Neural cell (in vitro differentiated cells): Measurements from ENCODE around the gene TMEM30B. TPM values are rescaled to one million over a fixed set of nuclear protein-coding genes. Genes with fewer than 3 reads are reported as not detected.

Source experiments
- H2AFZ ChIP-seq: fragments of 200-600, 300-800 bp; sonication (generic), shearing (Covaris generic); 2 replicates; pipeline ENCODE4 v1.6.0; 2014; ENCODE audit warnings: low read depth, mild to moderate bottlenecking, antibody characterized with exemption, low read length, moderate library complexity
- H3F3A ChIP-seq: fragments of 200-600 bp; shearing (Covaris generic); 2 replicates; pipeline ENCODE4 v1.6.1; 2016; ENCODE audit warnings: mild to moderate bottlenecking, moderate library complexity, mixed read lengths, antibody characterized with exemption, low read length; ENCODE audit not compliant: insufficient read depth, poor library complexity, severe bottlenecking
- H3K27ac ChIP-seq: fragments of 200-600, 300-800 bp; sonication (generic), shearing (Covaris generic); 2 replicates; pipeline ENCODE4 v1.5.1; 2014; ENCODE audit warnings: mild to moderate bottlenecking, low read length, moderate library complexity
- H3K27me3 ChIP-seq: fragments of 300-800, 200-600 bp; sonication (generic), shearing (Covaris generic); 2 replicates; pipeline ENCODE4 v1.6.0; 2014; ENCODE audit warnings: mild to moderate bottlenecking, low read depth, low read length, moderate library complexity; ENCODE audit not compliant: insufficient read depth
- H3K36me3 ChIP-seq: fragments of 300-800, 200-600 bp; sonication (generic), shearing (Covaris generic); 2 replicates; pipeline ENCODE4 v1.5.1; 2014; ENCODE audit warnings: mild to moderate bottlenecking, antibody characterized with exemption, low read length, moderate library complexity; ENCODE audit not compliant: insufficient read depth
- H3K4me2 ChIP-seq: fragments of 300-800, 200-600 bp; sonication (generic), shearing (Covaris generic); 2 replicates; pipeline ENCODE4 v1.6.0; 2014; ENCODE audit warnings: mild to moderate bottlenecking, low read length
- H3K4me3 ChIP-seq: fragments of 300-800, 200-600 bp; sonication (generic), shearing (Covaris generic); 2 replicates; pipeline ENCODE4 v1.5.1; 2014; ENCODE audit warnings: mild to moderate bottlenecking, low read length, moderate library complexity
- H3K79me2 ChIP-seq: fragments of 200-600 bp; shearing (Covaris generic); replicated peaks from 2 replicates; pipeline ENCODE4 v1.6.0; 2014; ENCODE audit warnings: mild to moderate bottlenecking, low read length, moderate library complexity; ENCODE audit not compliant: insufficient read depth
- H3K9ac ChIP-seq: fragments of 300-800, 200-600 bp; sonication (generic), shearing (Covaris generic); 2 replicates; pipeline ENCODE4 v1.6.1; 2016; ENCODE audit warnings: mild to moderate bottlenecking, low read length, mixed read lengths
- H3K9me2 ChIP-seq: fragments of 200-600 bp; shearing (Covaris generic); 2 replicates; pipeline ENCODE4 v1.6.1; 2016; ENCODE audit warnings: mild to moderate bottlenecking, low read length, mixed read lengths; ENCODE audit not compliant: insufficient read depth
- H3K9me3 ChIP-seq: fragments of 200-600, 300-800 bp; sonication (generic), shearing (Covaris generic); 2 replicates; pipeline ENCODE4 v1.6.1; 2016; ENCODE audit warnings: mild to moderate bottlenecking, mixed run types, low read length, moderate library complexity, mixed read lengths
- H4K20me1 ChIP-seq: fragments of 200-600 bp; shearing (Covaris generic); 2 replicates; pipeline ENCODE4 v1.6.1; 2016; ENCODE audit warnings: mild to moderate bottlenecking, mixed run types; ENCODE audit not compliant: insufficient read depth
- CTCF ChIP-seq: fragments of 450-650 bp; IDR thresholded peaks from 2 replicates; pipeline ENCODE4 v1.5.1; 2014; ENCODE audit warnings: antibody characterized with exemption, mild to moderate bottlenecking, moderate library complexity; ENCODE audit not compliant: poor library complexity, severe bottlenecking
- EP300 ChIP-seq: fragments of 450-650 bp; conservative IDR thresholded peaks from 2 replicates; pipeline ENCODE4 v1.6.1; 2014; ENCODE audit warnings: antibody characterized with exemption, mild to moderate bottlenecking, moderate library complexity; ENCODE audit not compliant: poor library complexity, severe bottlenecking
- EZH2 ChIP-seq: fragments of 200-600, 300-800 bp; shearing (Covaris generic), sonication (generic); IDR thresholded peaks from 2 replicates; pipeline ENCODE4 v1.6.1; 2014; ENCODE audit warnings: antibody characterized with exemption, low read length, borderline replicate concordance, mild to moderate bottlenecking; ENCODE audit not compliant: insufficient read depth, poor library complexity, severe bottlenecking
- MXI1 ChIP-seq: fragments of 450-650 bp; conservative IDR thresholded peaks from 2 replicates; pipeline ENCODE4 v1.6.1; 2014; ENCODE audit warnings: antibody characterized with exemption, mild to moderate bottlenecking; ENCODE audit not compliant: poor library complexity, severe bottlenecking
- POLR2AphosphoS5 ChIP-seq: IDR thresholded peaks from 2 replicates; pipeline ENCODE4 v1.6.1; 2012
- RAD21 ChIP-seq: fragments of 450-650 bp; conservative IDR thresholded peaks from 2 replicates; pipeline ENCODE4 v1.6.1; 2014; ENCODE audit warnings: antibody characterized with exemption, mild to moderate bottlenecking, moderate library complexity
- REST ChIP-seq: IDR thresholded peaks from 2 replicates; pipeline ENCODE4 v1.6.1; 2012; ENCODE audit warnings: borderline replicate concordance
- SMC3 ChIP-seq: fragments of 450-650 bp; conservative IDR thresholded peaks from 2 replicates; pipeline ENCODE4 v1.6.1; 2014; ENCODE audit warnings: antibody characterized with exemption, mild to moderate bottlenecking, moderate library complexity; ENCODE audit not compliant: poor library complexity
- TAF1 ChIP-seq: IDR thresholded peaks from 2 replicates; pipeline ENCODE4 v1.6.1; 2012; ENCODE audit warnings: low read depth
- polyA plus RNA-seq: library from polyadenylated mRNA; depleted of rRNA; stranded (reverse); fragments of >200 nt; gene quantifications from 2 replicates; pipeline ENCODE4 v1.2.3, GENCODE V29; 2014

Gene TMEM30B
- polyA plus RNA-seq, 1 donor from 2014 or later = 0.28 TPM

GRCh38 chr14:61284001-61284400 is 2.9 kb upstream of the TMEM30B start:
- Histone ChIP-seq H3K9me3 (peaks cover 13% of the 10 kb centered on the region), H4K20me1 (no peaks in the 10 kb centered on the region), H3K4me3 (no peak overlapping the region), H3K36me3 (no peaks in the 10 kb centered on the region), H3K4me2 (no peak overlapping the region), H3K27me3 (peaks cover 56% of the 10 kb centered on the region), H3K27ac (no peak overlapping the region), H3K79me2 (no peaks in the 10 kb centered on the region), H3K9ac (no peak overlapping the region), H2AFZ (no peak overlapping the region), H3F3A (no peaks in the 10 kb centered on the region), H3K9me2 (no peaks in the 10 kb centered on the region)
- TF ChIP-seq REST = no peak
- TF ChIP-seq POLR2AphosphoS5 = no peak
- no peak for TF ChIP-seq EZH2
- TF ChIP-seq RAD21 = no peak
- no peak for TF ChIP-seq TAF1
- TF ChIP-seq MXI1 = no peak
- TF ChIP-seq EP300 = no peak
- TF ChIP-seq CTCF = no peak

GRCh38 chr14:61282746-61283145 is 1.6 kb upstream of the TMEM30B start:
- peaks cover 69% of the 10 kb centered on the region for H3K27me3 ChIP-seq

More at GRCh38 chr14:61282746-61283145, 1.6 kb upstream of the TMEM30B start:
- H3K9ac ChIP-seq = no peak overlapping the region
- TF ChIP-seq SMC3 (no peak), RAD21 (no peak), EP300 (no peak), MXI1 (no peak), TAF1 (no peak), REST (no peak), POLR2AphosphoS5 (no peak), CTCF (no peak), EZH2 (no peak)
- peaks cover 13% of the 10 kb centered on the region for H3K9me3 ChIP-seq
- H3K79me2 ChIP-seq = no peaks in the 10 kb centered on the region
- no peaks in the 10 kb centered on the region for H3K9me2 ChIP-seq
- H3K27ac ChIP-seq = no peak overlapping the region
- H3K36me3 ChIP-seq = no peaks in the 10 kb centered on the region
- no peaks in the 10 kb centered on the region for H4K20me1 ChIP-seq
- no peak overlapping the region for H3K4me2 ChIP-seq
- H3K4me3 ChIP-seq = no peak overlapping the region
- no peak overlapping the region for H2AFZ ChIP-seq
- H3F3A ChIP-seq = no peaks in the 10 kb centered on the region
